GM12878 (cell line): ENCODE measurements around the gene HORMAD1. TPM values are rescaled to one million over a fixed set of nuclear protein-coding genes. Genes with fewer than 3 reads are reported as not detected.
"Not testable (repeated sequence)": the region's sequence is repeated elsewhere in the genome, so short reads cannot be mapped to it uniquely, and the experiment has no call there.

ENCODE experiments used
- ATAC-seq: fragments of 200-7000 bp; cut with Tn5 transposase; 3 replicates; pipeline ENCODE4 v1.9.1; 2020; ENCODE audit warnings: mild to moderate bottlenecking, moderate library complexity
- BruUV-seq: library from RNA; stranded (reverse); fragments of 400-500 nt; replicated peaks from 2 replicates; lab custom pipeline; 2021; lab: Mats Ljungman, UMichigan
- CTCF ChIA-PET: fragments of 300-600 bp; sonication (Branson Sonifier 250); formaldehyde crosslinking; extraction: SDS; loops from one replicate; lab custom pipeline; 2021; ENCODE audit warnings: inconsistent platforms; lab: Yijun Ruan, JAX
- POLR2A ChIA-PET: fragments of 350-600 bp; formaldehyde crosslinking; extraction: SDS; loops from one replicate; lab custom pipeline; 2021; ENCODE audit warnings: inconsistent platforms; lab: Charles Lee
- RAD21 ChIA-PET: fragments of 300-600 bp; sonication (Branson Sonifier 250); formaldehyde crosslinking; loops from one replicate; lab custom pipeline; 2023; ENCODE audit warnings: antibody characterized with exemption; ENCODE audit not compliant: unreplicated experiment; lab: Charles Lee
- SMC1A ChIA-PET: fragments of 300-600 bp; sonication (Branson Sonifier 250); formaldehyde crosslinking; loops from one replicate; lab custom pipeline; 2023; ENCODE audit not compliant: unreplicated experiment, uncharacterized antibody; lab: Charles Lee
- DNase-seq: peaks from one replicate; pipeline ENCODE4 v3.0.0-alpha.2; 2011; ENCODE audit warnings: low read depth, low spot score
- FAIRE-seq: peaks from 3 replicates; lab custom pipeline; 2011; peaks lifted over from hg19 to GRCh38; lab: Jason Lieb, UNC
- H2AFZ ChIP-seq: 2 replicates; pipeline ENCODE4 v1.6.0; 2011; ENCODE audit warnings: low read depth, low read length, control low read depth; ENCODE audit not compliant: control insufficient read depth
- H3K27ac ChIP-seq: 2 replicates; pipeline ENCODE4 v1.5.1; 2011; ENCODE audit warnings: control low read depth; ENCODE audit not compliant: control insufficient read depth, insufficient read depth
- H3K27me3 ChIP-seq, 2 experiments: replicated peaks in 1 of 2; 2 replicates each; pipeline versions ENCODE4 v1.6.0 to v1.6.1; 2011; ENCODE audit warnings: low read length in 1 of 2; ENCODE audit not compliant: control insufficient read depth in 2 of 2, insufficient read depth in 2 of 2
- H3K36me3 ChIP-seq, 2 experiments: 2 replicates each; pipeline ENCODE4 v1.5.1; 2011; ENCODE audit warnings: low read length in 1 of 2; ENCODE audit not compliant: control insufficient read depth in 2 of 2, insufficient read depth in 2 of 2
- H3K4me1 ChIP-seq: 2 replicates; pipeline ENCODE4 v1.6.1; 2011; ENCODE audit warnings: mild to moderate bottlenecking, low read length, moderate library complexity, mixed read lengths; ENCODE audit not compliant: control insufficient read depth, insufficient read depth
- H3K4me2 ChIP-seq: 2 replicates; pipeline ENCODE4 v1.6.0; 2011; ENCODE audit warnings: control low read depth; ENCODE audit not compliant: control insufficient read depth, insufficient read depth
- H3K4me3 ChIP-seq: fragments of 200-600 bp; sonication (generic); 2 replicates; pipeline ENCODE4 v1.5.1; 2016
- H3K79me2 ChIP-seq: 2 replicates; pipeline ENCODE4 v1.6.0; 2011; ENCODE audit warnings: low read length; ENCODE audit not compliant: control insufficient read depth, insufficient read depth
- H3K9ac ChIP-seq: 2 replicates; pipeline ENCODE4 v1.8.0; 2011; ENCODE audit warnings: low read length, control low read depth, mixed read lengths; ENCODE audit not compliant: control insufficient read depth, insufficient read depth
- H3K9me3 ChIP-seq: replicated peaks from 3 replicates; pipeline ENCODE4 v1.5.1; 2011; ENCODE audit warnings: mild to moderate bottlenecking, low read length; ENCODE audit not compliant: control insufficient read depth, insufficient read depth
- H4K20me1 ChIP-seq: 2 replicates; pipeline ENCODE4 v1.6.0; 2011; ENCODE audit not compliant: control insufficient read depth, insufficient read depth
- POLR2AphosphoS2 ChIP-seq: IDR thresholded peaks from 2 replicates; pipeline ENCODE4 v1.6.1; 2011; ENCODE audit warnings: low read depth, mild to moderate bottlenecking, low read length, improper control_type of control experiment, moderate library complexity
- RUNX3 ChIP-seq: IDR thresholded peaks from 2 replicates; pipeline ENCODE4 v1.6.1; 2012; ENCODE audit warnings: low read length, inconsistent platforms
- ZNF384 ChIP-seq: IDR thresholded peaks from 2 replicates; pipeline ENCODE4 v1.6.1; 2012; ENCODE audit warnings: low read depth, mild to moderate bottlenecking, low read length, improper control_type of control experiment, borderline replicate concordance
- WGBS: methylation state at CpG from one replicate; pipeline ENCODE4 v1.1.6; 2016; ENCODE audit warnings: low lambda C conversion rate; ENCODE audit not compliant: insufficient replicate concordance, insufficient coverage; ENCODE audit errors: missing lambda C conversion rate; 5-methylcytosine and 5-hydroxymethylcytosine counted together
- in situ Hi-C: fragments of 300-500 bp; cut with MboI; formaldehyde crosslinking; loops from 9 replicates; pipeline ENCODE4 v1.14.3; 2018; ENCODE audit warnings: mixed read lengths
- intact Hi-C: fragments of 100-400 bp; cut with micrococcal nuclease; formaldehyde crosslinking; loops from one replicate; pipeline ENCODE4 v1.14.2; 2022; ENCODE audit not compliant: unreplicated experiment
- polyA plus RNA-seq, 11 experiments: library from polyadenylated mRNA; depleted of rRNA in 4 of 11; unstranded in 6 of 11; stranded (reverse) in 5 of 11; fragments of >200 nt; fragmentation: Nextera tagmentation in 4 of 11; fragmentation: Illumina TruSeq in 1 of 11; extraction: Ambion mirVana in 4 of 11; extraction: Trizol in 1 of 11; gene quantifications; 1 replicate in 1 of 11; 2 replicates in 10 of 11; pipeline versions ENCODE4 v1.2.1 to v1.2.3, GENCODE V29; 2011 to 2016; ENCODE audit warnings: inconsistent platforms in 2 of 11, missing spikeins in 2 of 11, low read depth in 1 of 11
- total RNA-seq, 4 experiments: library from RNA; depleted of rRNA in 3 of 4; stranded (reverse); fragments of >200 nt in 3 of 4; fragmentation: Illumina TruSeq in 1 of 4; extraction: Trizol in 1 of 4; gene quantifications; 2 replicates each; pipeline versions ENCODE4 v1.2.1 to v1.2.3, GENCODE V29; 2013 to 2021
- TF ChIP-seq, protein P1 (sequence below): fragments of 450-650 bp; IDR thresholded peaks from 2 replicates; pipeline ENCODE4 v1.6.1; 2018; ENCODE audit warnings: mild to moderate bottlenecking, low read depth, moderate library complexity; ENCODE audit not compliant: partially characterized antibody
- TF ChIP-seq, protein P2 (sequence below): fragments of 450-650 bp; IDR thresholded peaks from 2 replicates; pipeline ENCODE4 v1.6.1; 2017; ENCODE audit warnings: low read depth, mild to moderate bottlenecking, moderate library complexity

HORMAD1 gene
- total and polyA plus RNA-seq, 10 of the 15 experiments (the other 5 are each of a cell fraction or from before 2014, with no cell fraction given) = 0.08 to 0.22 (median 0.20) TPM; not detected in 6

DNA sequence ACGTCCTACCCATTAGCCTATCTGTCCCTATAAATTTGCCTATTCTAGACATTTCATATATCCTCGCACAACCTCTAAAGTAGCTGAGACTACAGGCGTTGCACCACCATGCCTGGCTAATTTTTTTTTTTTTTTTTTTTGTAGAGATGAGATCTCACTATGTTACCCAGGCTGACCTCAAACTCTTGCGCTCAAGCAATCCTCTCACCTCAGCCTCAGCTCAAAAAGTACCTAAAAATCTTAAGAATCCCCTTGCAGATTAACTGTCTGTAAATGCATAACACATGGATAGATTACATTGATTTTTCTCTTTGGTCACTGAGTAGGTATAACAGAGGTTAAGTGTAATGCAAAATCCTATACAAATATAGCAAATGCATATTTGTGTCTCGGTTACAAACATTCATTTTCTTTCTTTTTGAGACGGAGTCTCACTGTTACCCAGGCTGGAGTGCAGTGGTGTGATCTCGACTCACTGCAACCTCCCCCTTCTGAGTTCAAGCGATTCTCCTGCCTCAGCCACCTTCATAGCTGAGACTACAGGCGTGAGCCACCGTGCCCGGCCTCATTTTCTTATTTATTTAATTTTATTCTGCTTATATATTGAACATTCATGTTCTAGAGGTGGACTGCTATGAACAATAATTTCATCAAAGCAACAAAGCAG is 2.3 kb downstream of the HORMAD1 start:
- ATAC-seq = peak; percentile 75
- H3K4me1 ChIP-seq = no peaks in the 10 kb centered on the region
- ChIA-PET CTCF (interaction anchor here (1.7 to 1.9 kb wide), 2 partner anchors 26 to 204 kb away, joined by 4 to 6 read pairs; no protein-coding TSS in a partner anchor), SMC1A (interaction anchor here (1.0 to 1.7 kb wide), 2 partner anchors 21 to 95 kb away, joined by 4 to 5 read pairs; partner anchors contain the start of gene GOLPH3L), POLR2A (interaction anchor here (0.6 to 1.5 kb wide), 3 partner anchors 10 to 42 kb away, joined by 3 to 4 read pairs (median 3); partner anchors contain the start of gene GOLPH3L), RAD21 (interaction anchor here (0.7 to 0.9 kb wide), 3 partner anchors 9 to 99 kb away, joined by 3 to 5 read pairs (median 3); no protein-coding TSS in a partner anchor)
- 44% methylated on average over 11 of the region's 11 CpGs for WGBS
- no peaks in the 10 kb centered on the region for H3K36me3 ChIP-seq
- H4K20me1 ChIP-seq = no peaks in the 10 kb centered on the region
- H3K9me3 ChIP-seq = no peaks in the 10 kb centered on the region; the same call in 2 of the 3 replicates
- H2AFZ ChIP-seq = no peak overlapping the region
- FAIRE-seq = no peak
- H3K79me2 ChIP-seq = no peaks in the 10 kb centered on the region
- no peaks in the 10 kb centered on the region for H3K27me3 ChIP-seq
- intact Hi-C loops = no loop called here
- in situ Hi-C loops = no loop called here
- TF ChIP-seq RUNX3 (0 out of 2 replicates have a peak, but pooled peaks have one; percentile 9), POLR2AphosphoS2 (no peak), ZNF384 (peak; percentile 77; the same call in 1 of the 2 replicates)
- TF ChIP-seq, protein P1, sequence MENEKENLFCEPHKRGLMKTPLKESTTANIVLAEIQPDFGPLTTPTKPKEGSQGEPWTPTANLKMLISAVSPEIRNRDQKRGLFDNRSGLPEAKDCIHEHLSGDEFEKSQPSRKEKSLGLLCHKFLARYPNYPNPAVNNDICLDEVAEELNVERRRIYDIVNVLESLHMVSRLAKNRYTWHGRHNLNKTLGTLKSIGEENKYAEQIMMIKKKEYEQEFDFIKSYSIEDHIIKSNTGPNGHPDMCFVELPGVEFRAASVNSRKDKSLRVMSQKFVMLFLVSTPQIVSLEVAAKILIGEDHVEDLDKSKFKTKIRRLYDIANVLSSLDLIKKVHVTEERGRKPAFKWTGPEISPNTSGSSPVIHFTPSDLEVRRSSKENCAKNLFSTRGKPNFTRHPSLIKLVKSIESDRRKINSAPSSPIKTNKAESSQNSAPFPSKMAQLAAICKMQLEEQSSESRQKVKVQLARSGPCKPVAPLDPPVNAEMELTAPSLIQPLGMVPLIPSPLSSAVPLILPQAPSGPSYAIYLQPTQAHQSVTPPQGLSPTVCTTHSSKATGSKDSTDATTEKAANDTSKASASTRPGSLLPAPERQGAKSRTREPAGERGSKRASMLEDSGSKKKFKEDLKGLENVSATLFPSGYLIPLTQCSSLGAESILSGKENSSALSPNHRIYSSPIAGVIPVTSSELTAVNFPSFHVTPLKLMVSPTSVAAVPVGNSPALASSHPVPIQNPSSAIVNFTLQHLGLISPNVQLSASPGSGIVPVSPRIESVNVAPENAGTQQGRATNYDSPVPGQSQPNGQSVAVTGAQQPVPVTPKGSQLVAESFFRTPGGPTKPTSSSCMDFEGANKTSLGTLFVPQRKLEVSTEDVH = no peak
- TF ChIP-seq, protein P2, sequence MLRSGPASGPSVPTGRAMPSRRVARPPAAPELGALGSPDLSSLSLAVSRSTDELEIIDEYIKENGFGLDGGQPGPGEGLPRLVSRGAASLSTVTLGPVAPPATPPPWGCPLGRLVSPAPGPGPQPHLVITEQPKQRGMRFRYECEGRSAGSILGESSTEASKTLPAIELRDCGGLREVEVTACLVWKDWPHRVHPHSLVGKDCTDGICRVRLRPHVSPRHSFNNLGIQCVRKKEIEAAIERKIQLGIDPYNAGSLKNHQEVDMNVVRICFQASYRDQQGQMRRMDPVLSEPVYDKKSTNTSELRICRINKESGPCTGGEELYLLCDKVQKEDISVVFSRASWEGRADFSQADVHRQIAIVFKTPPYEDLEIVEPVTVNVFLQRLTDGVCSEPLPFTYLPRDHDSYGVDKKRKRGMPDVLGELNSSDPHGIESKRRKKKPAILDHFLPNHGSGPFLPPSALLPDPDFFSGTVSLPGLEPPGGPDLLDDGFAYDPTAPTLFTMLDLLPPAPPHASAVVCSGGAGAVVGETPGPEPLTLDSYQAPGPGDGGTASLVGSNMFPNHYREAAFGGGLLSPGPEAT = peak; percentile 40; the same call in 1 of the 2 replicates
- H3K4me3 ChIP-seq = no peak overlapping the region
- H3K9ac ChIP-seq = no peak overlapping the region
- DNase-seq = no peak
- no TSS peak for BruUV-seq
- no peak overlapping the region for H3K27ac ChIP-seq
- no peak overlapping the region for H3K4me2 ChIP-seq

DNA sequence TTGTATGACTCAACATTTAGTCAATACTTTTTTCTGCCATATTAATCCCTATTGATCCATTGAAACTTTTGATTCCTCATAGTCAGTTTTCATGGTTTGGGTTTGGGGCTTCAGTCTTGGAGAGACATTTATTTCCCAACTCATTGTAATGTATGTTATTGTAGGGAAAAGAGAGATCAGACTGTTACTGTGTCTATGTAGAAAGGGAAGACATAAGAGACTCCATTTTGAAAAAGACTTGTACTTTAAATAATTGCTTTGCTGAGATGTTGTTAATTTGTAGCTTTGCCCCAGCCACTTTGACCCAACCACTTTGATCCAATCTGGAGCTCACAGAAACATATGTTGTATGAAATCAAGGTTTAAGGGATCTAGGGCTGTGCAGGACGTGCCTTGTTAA is 11.7 kb downstream of the HORMAD1 start:
- FAIRE-seq, H3K36me3 ChIP-seq, BruUV-seq, H4K20me1 ChIP-seq, DNase-seq, H3K9ac ChIP-seq, H2AFZ ChIP-seq, H3K4me3 ChIP-seq, H3K79me2 ChIP-seq, H3K27me3 ChIP-seq, H3K9me3 ChIP-seq, H3K4me2 ChIP-seq, H3K27ac ChIP-seq, intact Hi-C loops, in situ Hi-C loops, ATAC-seq, H3K4me1 ChIP-seq: not testable (repeated sequence)
- WGBS = 100% methylated on average over 1 of the region's 1 CpG
- ChIA-PET RAD21 (interaction anchor here (0.8 to 1.7 kb wide), 7 partner anchors 9 to 146 kb away, joined by 3 to 9 read pairs (median 5); partner anchors contain the start of genes ENSA and GOLPH3L), POLR2A (interaction anchor here (1.4 to 1.6 kb wide), 2 partner anchors 9 to 12 kb away, joined by 4 to 6 read pairs; partner anchors contain the start of gene GOLPH3L), SMC1A (interaction anchor here (0.7 to 2.6 kb wide), 5 partner anchors 8 to 146 kb away, joined by 3 to 20 read pairs (median 3); partner anchors contain the start of genes ENSA and GOLPH3L), CTCF (interaction anchor here (0.8 to 2.7 kb wide), 3 partner anchors 12 to 161 kb away, joined by 3 to 18 read pairs (median 3); partner anchors contain the start of gene GOLPH3L)
